Measurements from ENCODE around the gene CDHR3. TPM values are rescaled to one million over a fixed set of nuclear protein-coding genes. Genes with fewer than 3 reads are reported as not detected.

The CDHR3 gene
- total RNA-seq, 1 experiment from 2014 or later: 19.1 TPM

GRCh38 chr7:106068986-106069385, 105.9 kb downstream of the CDHR3 start:
- CTCF ChIA-PET: no interaction called here
- TF ChIP-seq ZNF232 (CRISPR knock-in tag; IDR thresholded peaks at IDR 0.05) (no peak), ATF3 (CRISPR knock-in tag; conservative IDR thresholded peaks at IDR 0.05) (no peak), STAT6 (CRISPR knock-in tag; conservative IDR thresholded peaks at IDR 0.05; ENCODE audit: low read depth) (no peak), RELA (CRISPR knock-in tag; IDR thresholded peaks at IDR 0.05; ENCODE audit: borderline replicate concordance) (no peak), ZBTB21 (CRISPR knock-in tag; IDR thresholded peaks at IDR 0.05; ENCODE audit: borderline replicate concordance) (no peak), KAT7 (CRISPR knock-in tag; IDR thresholded peaks at IDR 0.05; ENCODE audit: borderline replicate concordance) (no peak), ELF4 (CRISPR knock-in tag; IDR thresholded peaks at IDR 0.05; ENCODE audit: low read depth) (no peak)
- no peaks in the 10 kb centered on the region for H3K9me3 Mint-ChIP-seq
- DNase-seq (ENCODE audit: low spot score) (no peak), ATAC-seq (no peak)
- H3K27ac Mint-ChIP-seq: no peak overlapping the region
- peaks cover 22% of the 10 kb centered on the region for H3K4me1 Mint-ChIP-seq
- H3K27me3 Mint-ChIP-seq (ENCODE audit: low read depth): no peaks in the 10 kb centered on the region; the same call in 1 of the 2 replicates
- POLR2A ChIA-PET: no interaction called here
- H3K36me3 Mint-ChIP-seq: no peaks in the 10 kb centered on the region
- no peak overlapping the region for H3K4me3 Mint-ChIP-seq

- ChIA-PET CTCF (no interaction called here), POLR2A (no interaction called here)
- H3K4me1 Mint-ChIP-seq: peaks cover 26% of the 10 kb centered on the region
- no peaks in the 10 kb centered on the region for H3K27me3 Mint-ChIP-seq (ENCODE audit: low read depth)
- H3K9me3 Mint-ChIP-seq: no peaks in the 10 kb centered on the region
- H3K27ac Mint-ChIP-seq: no peak overlapping the region
- ATAC-seq (no peak), DNase-seq (ENCODE audit: low spot score) (no peak)
- no peaks in the 10 kb centered on the region for H3K36me3 Mint-ChIP-seq
- no peak overlapping the region for H3K4me3 Mint-ChIP-seq
- TF ChIP-seq TP53 (CRISPR knock-in tag; IDR thresholded peaks at IDR 0.05): no peak
- no peak for TF ChIP-seq KAT7 (CRISPR knock-in tag; IDR thresholded peaks at IDR 0.05; ENCODE audit: borderline replicate concordance)
- no peak for TF ChIP-seq AFF4 (CRISPR knock-in tag; IDR thresholded peaks at IDR 0.05; ENCODE audit: borderline replicate concordance)
- TF ChIP-seq SMAD4 (CRISPR knock-in tag; IDR thresholded peaks at IDR 0.05): no peak
- TF ChIP-seq NR2C2 (CRISPR knock-in tag; IDR thresholded peaks at IDR 0.05): no peak
- TF ChIP-seq ZNF671 (CRISPR knock-in tag; IDR thresholded peaks at IDR 0.05): no peak
- TF ChIP-seq ZNF281 (CRISPR knock-in tag; IDR thresholded peaks at IDR 0.05): no peak
- no peak for TF ChIP-seq ZSCAN18 (CRISPR knock-in tag; IDR thresholded peaks at IDR 0.05)
- TF ChIP-seq ATF6 (CRISPR knock-in tag; IDR thresholded peaks at IDR 0.05): no peak
- no peak for TF ChIP-seq STAT6 (CRISPR knock-in tag; conservative IDR thresholded peaks at IDR 0.05; ENCODE audit: low read depth)
- no peak for TF ChIP-seq CREM (CRISPR knock-in tag; IDR thresholded peaks at IDR 0.05)
Measured at GRCh38 chr7:106069471-106070200, 106.6 kb downstream of the CDHR3 start.
